Neuronal stem cell (in vitro differentiated cells): ENCODE results near the gene STK32B.
"Not testable (repeated sequence)": the region's sequence is repeated elsewhere in the genome, so short reads cannot be mapped to it uniquely, and the experiment has no call there.

Experiments
- DNase-seq: peaks from one replicate; pipeline ENCODE4 v3.0.0-alpha.2; 2013; ENCODE audit warnings: low spot score
- H2AFZ ChIP-seq: one replicate; pipeline ENCODE4 v1.6.1; 2013; ENCODE audit warnings: mild to moderate bottlenecking, low read length, inconsistent platforms
- H2AK5ac ChIP-seq: 2 replicates; pipeline ENCODE4 v1.6.1; 2013; ENCODE audit warnings: low read depth, mild to moderate bottlenecking, inconsistent platforms, low read length, moderate library complexity, mixed read lengths
- H2BK120ac ChIP-seq: 2 replicates; pipeline ENCODE4 v1.6.1; 2013; ENCODE audit warnings: low read depth, mild to moderate bottlenecking, inconsistent platforms, low read length, moderate library complexity, mixed read lengths
- H2BK12ac ChIP-seq: one replicate; pipeline ENCODE4 v1.6.1; 2013; ENCODE audit warnings: low read length, inconsistent platforms
- H2BK15ac ChIP-seq: 2 replicates; pipeline ENCODE4 v1.6.1; 2013; ENCODE audit warnings: mild to moderate bottlenecking, low read length, inconsistent platforms, mixed read lengths
- H2BK5ac ChIP-seq: one replicate; pipeline ENCODE4 v1.6.1; 2013; ENCODE audit warnings: inconsistent platforms, mild to moderate bottlenecking, low read length, moderate library complexity
- H3K14ac ChIP-seq: one replicate; pipeline ENCODE4 v1.6.1; 2013; ENCODE audit warnings: low read length, inconsistent platforms
- H3K18ac ChIP-seq: 2 replicates; pipeline ENCODE4 v1.6.1; 2013; ENCODE audit warnings: low read length, inconsistent platforms
- H3K23ac ChIP-seq: 2 replicates; pipeline ENCODE4 v1.6.1; 2013; ENCODE audit warnings: low read depth, mild to moderate bottlenecking, mixed read lengths, low read length, inconsistent platforms; ENCODE audit not compliant: poor library complexity
- H3K27ac ChIP-seq: replicated peaks from 3 replicates; pipeline ENCODE4 v1.5.1; 2013; ENCODE audit warnings: low read length, inconsistent platforms
- H3K27me3 ChIP-seq, 3 experiments: 2 replicates each; pipeline ENCODE4 v1.6.1; 2013; ENCODE audit warnings: low read length in 3 of 3, mild to moderate bottlenecking in 2 of 3, inconsistent platforms in 1 of 3, low read depth in 1 of 3, mixed read lengths in 1 of 3, moderate library complexity in 1 of 3; ENCODE audit not compliant: control insufficient read depth in 3 of 3, insufficient read depth in 3 of 3
- H3K36me3 ChIP-seq, 2 donors: replicated peaks in 1 of 2; 2 replicates each; pipeline ENCODE4 v1.6.1; 2013; ENCODE audit warnings: low read length in 2 of 2; ENCODE audit not compliant: control insufficient read depth in 2 of 2, insufficient read depth in 2 of 2
- H3K4ac ChIP-seq: 2 replicates; pipeline ENCODE4 v1.6.1; 2013; ENCODE audit warnings: inconsistent platforms, mild to moderate bottlenecking, low read length, moderate library complexity
- H3K4me1 ChIP-seq, 2 donors: 1 replicate in 1 of 2; 2 replicates in 1 of 2; pipeline ENCODE4 v1.6.1; 2013; ENCODE audit warnings: low read length in 2 of 2, low read depth in 1 of 2; ENCODE audit not compliant: control insufficient read depth in 2 of 2, insufficient read depth in 1 of 2
- H3K4me2 ChIP-seq: one replicate; pipeline ENCODE4 v1.6.1; 2013; ENCODE audit warnings: mild to moderate bottlenecking, low read length, inconsistent platforms; ENCODE audit not compliant: insufficient read depth, poor library complexity, severe bottlenecking
- H3K4me3 ChIP-seq, 2 donors: 2 replicates each; pipeline ENCODE4 v1.5.1; 2013; ENCODE audit warnings: low read length in 2 of 2, mild to moderate bottlenecking in 2 of 2, inconsistent platforms in 1 of 2, moderate library complexity in 1 of 2
- H3K79me1 ChIP-seq: one replicate; pipeline ENCODE4 v1.6.1; 2013; ENCODE audit warnings: low read depth, mild to moderate bottlenecking, inconsistent platforms, low read length, moderate library complexity
- H3K9ac ChIP-seq: one replicate; pipeline ENCODE4 v1.6.1; 2013; ENCODE audit warnings: mild to moderate bottlenecking, low read depth, low read length, inconsistent platforms; ENCODE audit not compliant: poor library complexity
- H3K9me3 ChIP-seq, 2 donors: replicated peaks in 1 of 2; 2 replicates each; pipeline versions ENCODE3 to v1.6.1; 2013; ENCODE audit warnings: low read length in 2 of 2, mild to moderate bottlenecking in 2 of 2, inconsistent platforms in 1 of 2, low read depth in 1 of 2, mixed read lengths in 1 of 2, moderate library complexity in 1 of 2; ENCODE audit not compliant: control insufficient read depth in 2 of 2, insufficient read depth in 1 of 2
- H4K8ac ChIP-seq: one replicate; pipeline ENCODE4 v1.6.1; 2013; ENCODE audit warnings: low read depth, mild to moderate bottlenecking, inconsistent platforms, low read length, moderate library complexity
- H4K91ac ChIP-seq: one replicate; pipeline ENCODE4 v1.6.1; 2013; ENCODE audit warnings: low read length, low read depth, mild to moderate bottlenecking, inconsistent platforms; ENCODE audit not compliant: poor library complexity
- WGBS, 2 donors: extraction: QIAGEN DNeasy Blood & Tissue Kit; methylation state at CpG; one replicate each; pipeline ENCODE4 v1.1.7; 2013; ENCODE audit warnings: missing lambda C conversion rate in 2 of 2, mixed read lengths in 1 of 2; ENCODE audit not compliant: insufficient read length in 2 of 2, insufficient replicate concordance in 1 of 2; ENCODE audit errors: extremely low coverage in 2 of 2; 5-methylcytosine and 5-hydroxymethylcytosine counted together

STK32B gene

GRCh38 chr4:5004496-5004895 is 46.8 kb upstream of the STK32B start:
- Histone ChIP-seq H3K4ac (no peak overlapping the region), H3K27ac (no peak overlapping the region), H2AK5ac (no peak overlapping the region), H3K18ac (no peak overlapping the region), H2BK12ac (no peak overlapping the region), H2AFZ (no peak overlapping the region), H3K14ac (no peak overlapping the region), H3K4me1 (no peaks in the 10 kb centered on the region), H2BK5ac (no peak overlapping the region), H3K36me3 (no peaks in the 10 kb centered on the region), H4K91ac (no peak overlapping the region), H3K4me2 (no peak overlapping the region), H2BK15ac (no peak overlapping the region), H4K8ac (no peak overlapping the region), H3K79me1 (no peaks in the 10 kb centered on the region), H3K9ac (no peak overlapping the region), H3K4me3 (no peak overlapping the region), H3K27me3 (no peaks in the 10 kb centered on the region), H2BK120ac (no peak overlapping the region), H3K9me3 (no peaks in the 10 kb centered on the region), H3K23ac (no peak overlapping the region)
- no CpG with 5 or more reads among the region's 8 CpGs for WGBS, 2 donors
- no peak for DNase-seq

- H3K27ac ChIP-seq, H3K4me2 ChIP-seq, H4K91ac ChIP-seq, DNase-seq, H3K27me3 ChIP-seq, H3K36me3 ChIP-seq, H4K8ac ChIP-seq, H3K9me3 ChIP-seq, H2BK15ac ChIP-seq, H3K79me1 ChIP-seq, H2BK12ac ChIP-seq, H3K4me1 ChIP-seq, H2BK5ac ChIP-seq, H2AFZ ChIP-seq, H3K4me3 ChIP-seq, H2BK120ac ChIP-seq, H2AK5ac ChIP-seq, H3K18ac ChIP-seq, H3K9ac ChIP-seq, H3K4ac ChIP-seq, H3K23ac ChIP-seq, H3K14ac ChIP-seq: not testable (repeated sequence)
- no CpG with 5 or more reads among the region's 11 CpGs for WGBS, 2 donors
Observed at GRCh38 chr4:5006932-5007331, 44.3 kb upstream of the STK32B start.

- H3K36me3 ChIP-seq, result no peaks in the 10 kb centered on the region
- H3K4me3 ChIP-seq, result no peak overlapping the region
- H2AFZ ChIP-seq, result no peak overlapping the region
- no peaks in the 10 kb centered on the region for H3K27me3 ChIP-seq
- H2BK5ac ChIP-seq, result no peak overlapping the region
- H3K4me2 ChIP-seq, result no peak overlapping the region
- no peak overlapping the region for H3K27ac ChIP-seq
- no peak overlapping the region for H2BK120ac ChIP-seq
- H2AK5ac ChIP-seq, result no peak overlapping the region
- no peak overlapping the region for H4K91ac ChIP-seq
- DNase-seq, result no peak
- no CpG with 5 or more reads among the region's 3 CpGs for WGBS, 2 donors
- no peak overlapping the region for H3K23ac ChIP-seq
- H3K79me1 ChIP-seq, result no peaks in the 10 kb centered on the region
- H3K14ac ChIP-seq, result no peak overlapping the region
- no peak overlapping the region for H3K4ac ChIP-seq
- H3K9ac ChIP-seq, result no peak overlapping the region
- no peak overlapping the region for H3K18ac ChIP-seq
- H2BK12ac ChIP-seq, result no peak overlapping the region
- no peaks in the 10 kb centered on the region for H3K9me3 ChIP-seq
- H4K8ac ChIP-seq, result no peak overlapping the region
- no peaks in the 10 kb centered on the region for H3K4me1 ChIP-seq
- no peak overlapping the region for H2BK15ac ChIP-seq
Observed at GRCh38 chr4:5009796-5010195, 41.5 kb upstream of the STK32B start.

- Histone ChIP-seq H3K4me2 (no peak overlapping the region), H2AFZ (no peak overlapping the region), H3K36me3 (no peaks in the 10 kb centered on the region), H3K9me3 (no peaks in the 10 kb centered on the region), H4K8ac (no peak overlapping the region), H4K91ac (no peak overlapping the region), H3K4ac (no peak overlapping the region), H3K27me3 (no peaks in the 10 kb centered on the region), H2BK120ac (no peak overlapping the region), H3K23ac (no peak overlapping the region), H3K79me1 (no peaks in the 10 kb centered on the region), H3K27ac (no peak overlapping the region), H2BK12ac (no peak overlapping the region), H2BK5ac (no peak overlapping the region), H3K18ac (no peak overlapping the region), H3K9ac (no peak overlapping the region), H3K4me3 (no peak overlapping the region), H3K14ac (no peak overlapping the region), H2AK5ac (no peak overlapping the region), H2BK15ac (no peak overlapping the region), H3K4me1 (no peaks in the 10 kb centered on the region)
- no CpG with 5 or more reads among the region's 2 CpGs for WGBS, 2 donors
- DNase-seq, result no peak
Observed at GRCh38 chr4:5010984-5011383, 40.3 kb upstream of the STK32B start.
